ENCODE measurements around the gene EVC2. TPM values are rescaled to one million over a fixed set of nuclear protein-coding genes. Genes with fewer than 3 reads are reported as not detected.

The EVC2 gene
- total RNA-seq, 1 donor from 2014 or later = 1.1 TPM

DNA sequence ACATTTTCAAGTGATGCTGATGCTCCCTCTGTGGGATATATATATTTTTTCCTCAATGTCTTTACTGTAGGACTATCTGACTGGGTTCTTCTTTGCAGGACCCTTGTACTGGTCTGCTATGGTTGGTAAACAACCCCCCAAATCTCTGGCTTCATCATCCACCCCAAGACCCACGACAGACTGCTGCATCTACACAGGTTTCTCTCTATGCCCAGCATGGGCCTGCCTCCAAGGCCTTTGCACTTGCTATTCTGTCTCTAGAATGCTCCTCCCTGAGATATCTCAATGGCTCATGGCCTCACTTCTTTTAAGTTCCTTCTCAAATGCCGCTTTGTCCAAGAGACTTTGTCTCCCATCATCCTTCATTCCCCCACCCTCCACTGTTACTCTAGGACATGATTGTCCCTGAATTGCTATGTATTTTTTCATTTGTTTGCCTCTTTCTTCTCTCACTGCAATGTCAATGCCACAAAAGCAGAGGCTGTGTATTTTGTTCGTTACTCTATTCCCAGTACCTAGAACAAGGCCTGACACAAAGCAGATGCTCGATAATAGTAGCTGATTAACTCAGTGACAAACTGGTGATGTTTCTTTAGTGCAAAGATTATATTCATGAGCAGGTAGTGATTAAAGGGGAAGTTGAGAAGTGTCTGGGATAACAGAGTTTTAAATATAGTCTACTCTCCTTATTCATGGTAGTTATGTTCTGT lies 9.2 kb upstream of the EVC2 start:
- DNase-seq = no peak
- no peak for ATAC-seq (ENCODE audit: low read depth)
- no peaks in the 10 kb centered on the region for H3K36me3 Mint-ChIP-seq (ENCODE audit: low read depth)
- H3K4me3 Mint-ChIP-seq = no peak overlapping the region
- intact Hi-C loops (cut with micrococcal nuclease) = no loop called here
- H3K27ac Mint-ChIP-seq = no peak overlapping the region
- ChIA-PET CTCF (no interaction called here), POLR2A (no interaction called here)
- no peaks in the 10 kb centered on the region for H3K4me1 Mint-ChIP-seq
- peaks cover 12% of the 10 kb centered on the region for H3K9me3 Mint-ChIP-seq
- no peak for TF ChIP-seq CTCF (IDR thresholded peaks at IDR 0.05)
- peaks cover 4% of the 10 kb centered on the region for H3K27me3 Mint-ChIP-seq

- peaks cover 12% of the 10 kb centered on the region for H3K9me3 Mint-ChIP-seq
- intact Hi-C loops (cut with micrococcal nuclease) = no loop called here
- no peak overlapping the region for H3K27ac Mint-ChIP-seq
- H3K27me3 Mint-ChIP-seq = peaks cover 14% of the 10 kb centered on the region
- no peak overlapping the region for H3K4me3 Mint-ChIP-seq
- H3K36me3 Mint-ChIP-seq (ENCODE audit: low read depth) = no peaks in the 10 kb centered on the region
- no peak for TF ChIP-seq CTCF (IDR thresholded peaks at IDR 0.05)
- DNase-seq (no peak), ATAC-seq (ENCODE audit: low read depth) (no peak)
- H3K4me1 Mint-ChIP-seq = peaks cover 2% of the 10 kb centered on the region
- CTCF ChIA-PET = no interaction called here
- POLR2A ChIA-PET = no interaction called here
These were observed 8.0 kb upstream of the EVC2 start for GRCh38 chr4:5716391-5716790.

- peaks cover 17% of the 10 kb centered on the region for H3K27me3 Mint-ChIP-seq
- ATAC-seq (ENCODE audit: low read depth) (no peak), DNase-seq (no peak)
- H3K27ac Mint-ChIP-seq = no peak overlapping the region
- peaks cover 12% of the 10 kb centered on the region for H3K9me3 Mint-ChIP-seq
- POLR2A ChIA-PET = no interaction called here
- H3K4me3 Mint-ChIP-seq = no peak overlapping the region
- intact Hi-C loops (cut with micrococcal nuclease) = no loop called here
- CTCF ChIA-PET = no interaction called here
- peaks cover 8% of the 10 kb centered on the region for H3K4me1 Mint-ChIP-seq
- no peak for TF ChIP-seq CTCF (IDR thresholded peaks at IDR 0.05)
- H3K36me3 Mint-ChIP-seq (ENCODE audit: low read depth) = no peaks in the 10 kb centered on the region
These were observed 7.0 kb upstream of the EVC2 start for GRCh38 chr4:5715357-5715756.

DNA sequence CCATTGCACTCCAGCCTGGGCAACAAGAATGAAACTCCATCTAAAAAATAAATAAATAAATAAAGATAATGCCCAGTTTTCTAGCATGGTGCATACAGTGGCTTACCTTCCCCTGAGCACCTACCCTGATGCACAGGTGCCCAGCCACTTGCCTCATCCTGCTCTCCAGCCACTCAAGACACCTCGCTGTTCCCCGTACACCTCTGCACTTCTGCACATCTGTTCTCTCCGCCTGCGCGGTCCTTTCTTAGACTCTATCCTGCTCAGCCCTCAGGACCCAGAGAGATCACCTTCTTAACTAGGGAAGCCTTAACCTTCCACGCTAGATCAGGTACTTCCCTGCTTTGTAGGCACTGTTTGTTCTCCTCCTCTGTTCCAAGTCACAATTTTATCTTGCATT lies 5.5 kb upstream of the EVC2 start:
- H3K4me3 Mint-ChIP-seq = no peak overlapping the region
- POLR2A ChIA-PET = no interaction called here
- intact Hi-C loops (cut with micrococcal nuclease) = no loop called here
- CTCF ChIA-PET = no interaction called here
- no peaks in the 10 kb centered on the region for H3K36me3 Mint-ChIP-seq (ENCODE audit: low read depth)
- peaks cover 11% of the 10 kb centered on the region for H3K4me1 Mint-ChIP-seq
- ATAC-seq (ENCODE audit: low read depth) (no peak), DNase-seq (no peak)
- TF ChIP-seq CTCF (IDR thresholded peaks at IDR 0.05) = no peak
- peaks cover 12% of the 10 kb centered on the region for H3K9me3 Mint-ChIP-seq
- H3K27me3 Mint-ChIP-seq = peaks cover 23% of the 10 kb centered on the region
- no peak overlapping the region for H3K27ac Mint-ChIP-seq

DNA sequence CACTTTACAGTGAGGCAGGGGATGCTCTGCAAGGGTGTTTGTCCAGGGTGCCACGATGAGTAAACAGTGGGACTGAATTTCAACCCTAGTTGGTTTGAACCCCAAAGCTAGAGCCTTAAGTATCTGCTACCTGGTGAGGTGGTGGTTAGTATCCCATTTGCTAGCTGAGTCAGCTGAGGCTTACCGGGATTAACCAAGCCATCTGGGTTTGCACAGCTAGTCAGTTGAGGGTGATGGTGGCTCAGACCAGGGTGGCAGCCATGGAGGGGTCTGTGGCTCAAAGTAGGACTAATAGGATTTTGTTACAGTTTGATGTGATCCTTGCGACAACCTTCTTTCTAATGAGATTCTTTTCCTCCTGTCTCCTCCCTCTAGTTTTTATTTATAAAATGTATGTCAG lies 4.6 kb upstream of the EVC2 start:
- Mint-ChIP-seq H3K27ac (no peak overlapping the region), H3K27me3 (peaks cover 25% of the 10 kb centered on the region), H3K4me3 (no peak overlapping the region), H3K36me3 (ENCODE audit: low read depth) (no peaks in the 10 kb centered on the region), H3K4me1 (peaks cover 12% of the 10 kb centered on the region), H3K9me3 (peaks cover 9% of the 10 kb centered on the region)
- CTCF ChIA-PET = no interaction called here
- intact Hi-C loops (cut with micrococcal nuclease) = no loop called here
- DNase-seq (no peak), ATAC-seq (ENCODE audit: low read depth) (no peak)
- POLR2A ChIA-PET = no interaction called here
- no peak for TF ChIP-seq CTCF (IDR thresholded peaks at IDR 0.05)

Data from activated B cell treated with CpG ODN at 0.5 μM for 24 hours (primary cell).